PC-9 (cell line): ENCODE data around the gene TMOD1. TPM values are rescaled to one million over a fixed set of nuclear protein-coding genes. Genes with fewer than 3 reads are reported as not detected.

ENCODE experiments used
- BruUV-seq: library from RNA; stranded (reverse); fragments of 400-500 nt; replicated peaks from 2 replicates; lab custom pipeline; 2021; lab: Mats Ljungman, UMichigan
- CTCF ChIA-PET: fragments of 300-600 bp; sonication (Branson Sonifier 250); formaldehyde crosslinking; loops from one replicate; lab custom pipeline; 2022; ENCODE audit warnings: antibody characterized with exemption; lab: Charles Lee
- POLR2A ChIA-PET: fragments of 300-600 bp; sonication (Branson Sonifier 250); formaldehyde crosslinking; loops from one replicate; lab custom pipeline; 2022; ENCODE audit warnings: antibody characterized with exemption; ENCODE audit not compliant: unreplicated experiment; lab: Charles Lee
- DNase-seq, 2 experiments: peaks; one replicate each; pipeline versions ENCODE4 v3.0.0 to v3.0.0-alpha.2; 2015 to 2022; ENCODE audit warnings: mixed read lengths in 1 of 2
- H2AFZ ChIP-seq: fragments of 200-600 bp; sonication (generic); 2 replicates; pipeline ENCODE4 v1.8.1; 2017; ENCODE audit warnings: antibody characterized with exemption
- H3F3A ChIP-seq: fragments of 200-600 bp; sonication (generic); 2 replicates; pipeline ENCODE4 v1.8.1; 2017; ENCODE audit warnings: antibody characterized with exemption, mild to moderate bottlenecking, low read depth; ENCODE audit not compliant: insufficient read depth
- H3K27ac ChIP-seq: fragments of 200-600 bp; sonication (generic); 2 replicates; pipeline ENCODE4 v1.6.1; 2016; ENCODE audit warnings: mixed run types
- H3K27me3 ChIP-seq: fragments of 200-600 bp; sonication (generic); 2 replicates; pipeline ENCODE4 v1.6.1; 2016; ENCODE audit warnings: low read depth, mixed run types; ENCODE audit not compliant: insufficient read depth
- H3K36me3 ChIP-seq: fragments of 200-600 bp; sonication (generic); 2 replicates; pipeline ENCODE4 v1.6.1; 2016; ENCODE audit warnings: low read depth, mixed run types
- H3K4me1 ChIP-seq: fragments of 200-600 bp; sonication (generic); replicated peaks from 2 replicates; pipeline ENCODE4 v1.6.1; 2016; ENCODE audit warnings: mixed run types; ENCODE audit not compliant: insufficient read depth
- H3K4me2 ChIP-seq: fragments of 200-600 bp; sonication (generic); 2 replicates; pipeline ENCODE4 v1.6.1; 2017; ENCODE audit warnings: mixed run types
- H3K4me3 ChIP-seq: fragments of 200-600 bp; sonication (generic); 2 replicates; pipeline ENCODE4 v1.6.1; 2016; ENCODE audit warnings: mixed run types
- H3K79me2 ChIP-seq: fragments of 200-600 bp; sonication (generic); 2 replicates; pipeline ENCODE4 v1.6.1; 2017; ENCODE audit warnings: low read depth, mixed run types
- H3K9me2 ChIP-seq: fragments of 200-600 bp; sonication (generic); 2 replicates; pipeline ENCODE4 v1.8.1; 2017; ENCODE audit warnings: mild to moderate bottlenecking; ENCODE audit not compliant: insufficient read depth
- H3K9me3 ChIP-seq: fragments of 200-600 bp; sonication (generic); 2 replicates; pipeline ENCODE4 v1.8.1; 2016; ENCODE audit warnings: low read depth; ENCODE audit not compliant: insufficient read depth
- H4K20me1 ChIP-seq: fragments of 200-600 bp; sonication (generic); 2 replicates; pipeline ENCODE4 v1.8.1; 2017; ENCODE audit not compliant: insufficient read depth
- EZH2 ChIP-seq: fragments of 200-600 bp; sonication (generic); IDR thresholded peaks from 2 replicates; pipeline ENCODE4 v1.8.0; 2017; ENCODE audit warnings: antibody characterized with exemption, low read depth
- intact Hi-C: fragments of 100-400 bp; cut with micrococcal nuclease; formaldehyde crosslinking; loops from one replicate; pipeline ENCODE4 v1.10.0; 2022; ENCODE audit not compliant: unreplicated experiment
- total RNA-seq: library from RNA; stranded (reverse); gene quantifications from 2 replicates; pipeline ENCODE4 v1.2.3, GENCODE V29; 2021
- TF ChIP-seq, protein P1 (sequence below): fragments of 200-600 bp; sonication (generic); conservative IDR thresholded peaks from 2 replicates; pipeline ENCODE4 v1.6.1; 2017; ENCODE audit warnings: mixed run types, antibody characterized with exemption, mild to moderate bottlenecking, moderate library complexity

The TMOD1 gene
- total RNA-seq, 1 experiment from 2014 or later: 6.8 TPM

DNA sequence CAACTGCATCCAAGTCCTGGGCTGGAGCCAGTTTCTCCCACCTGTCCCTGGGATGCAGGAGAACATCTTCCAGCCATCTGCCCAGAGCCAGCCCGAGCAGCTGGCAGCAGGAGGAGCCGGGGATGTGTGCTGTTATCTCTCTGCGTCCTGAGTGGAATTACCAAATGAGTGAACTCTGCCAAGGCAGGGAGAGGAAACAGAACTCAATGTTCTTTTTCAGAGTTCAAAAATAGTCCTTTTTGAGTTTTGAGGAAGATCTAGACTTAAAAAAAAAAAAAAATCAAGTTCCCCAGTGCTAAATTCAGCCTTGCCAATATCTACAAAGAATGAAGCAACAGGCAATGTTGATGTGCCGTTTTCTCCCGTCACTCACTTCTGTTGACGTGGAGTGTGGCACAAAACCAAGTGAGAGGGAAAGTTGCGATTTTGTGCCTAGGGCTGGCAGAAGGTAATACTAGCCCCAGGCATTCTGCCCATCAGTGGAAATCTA is 56.2 kb downstream of the TMOD1 start:
- Histone ChIP-seq H3K36me3 (no peaks in the 10 kb centered on the region), H3K27ac (no peak overlapping the region), H3F3A (no peaks in the 10 kb centered on the region), H3K4me3 (no peak overlapping the region), H3K27me3 (no peaks in the 10 kb centered on the region), H3K79me2 (no peaks in the 10 kb centered on the region), H4K20me1 (no peaks in the 10 kb centered on the region), H3K9me2 (no peaks in the 10 kb centered on the region), H3K4me1 (no peaks in the 10 kb centered on the region), H3K9me3 (no peaks in the 10 kb centered on the region), H2AFZ (no peak overlapping the region), H3K4me2 (no peak overlapping the region)
- TF ChIP-seq EZH2: no peak
- TF ChIP-seq, protein P1, sequence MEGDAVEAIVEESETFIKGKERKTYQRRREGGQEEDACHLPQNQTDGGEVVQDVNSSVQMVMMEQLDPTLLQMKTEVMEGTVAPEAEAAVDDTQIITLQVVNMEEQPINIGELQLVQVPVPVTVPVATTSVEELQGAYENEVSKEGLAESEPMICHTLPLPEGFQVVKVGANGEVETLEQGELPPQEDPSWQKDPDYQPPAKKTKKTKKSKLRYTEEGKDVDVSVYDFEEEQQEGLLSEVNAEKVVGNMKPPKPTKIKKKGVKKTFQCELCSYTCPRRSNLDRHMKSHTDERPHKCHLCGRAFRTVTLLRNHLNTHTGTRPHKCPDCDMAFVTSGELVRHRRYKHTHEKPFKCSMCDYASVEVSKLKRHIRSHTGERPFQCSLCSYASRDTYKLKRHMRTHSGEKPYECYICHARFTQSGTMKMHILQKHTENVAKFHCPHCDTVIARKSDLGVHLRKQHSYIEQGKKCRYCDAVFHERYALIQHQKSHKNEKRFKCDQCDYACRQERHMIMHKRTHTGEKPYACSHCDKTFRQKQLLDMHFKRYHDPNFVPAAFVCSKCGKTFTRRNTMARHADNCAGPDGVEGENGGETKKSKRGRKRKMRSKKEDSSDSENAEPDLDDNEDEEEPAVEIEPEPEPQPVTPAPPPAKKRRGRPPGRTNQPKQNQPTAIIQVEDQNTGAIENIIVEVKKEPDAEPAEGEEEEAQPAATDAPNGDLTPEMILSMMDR: no peak
- ChIA-PET POLR2A (no interaction called here), CTCF (interaction anchor here (0.7 kb wide), 1 partner anchor 42 kb away, joined by 4 read pairs; no protein-coding TSS in a partner anchor)
- no TSS peak for BruUV-seq
- intact Hi-C loops: no loop called here
- no peak for DNase-seq

DNA sequence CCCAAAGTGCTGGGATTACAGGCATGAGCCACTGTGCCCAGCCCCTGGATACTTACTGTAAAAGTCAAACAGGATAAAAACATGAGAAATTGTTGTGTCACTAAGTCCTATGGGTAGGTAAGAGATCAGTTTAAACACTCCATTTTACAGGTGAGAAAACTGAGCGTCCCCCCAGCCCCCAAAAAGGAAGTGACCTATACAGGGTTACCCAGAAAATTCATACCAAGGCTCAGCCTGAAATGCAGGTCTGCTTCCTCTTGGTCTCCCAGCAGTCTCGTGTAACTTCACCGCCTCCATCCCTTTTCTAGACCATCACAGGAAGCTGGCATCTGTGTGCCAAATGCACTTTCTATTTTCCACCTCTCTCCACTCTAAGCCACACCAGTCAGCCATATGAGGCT is 57.2 kb downstream of the TMOD1 start:
- POLR2A ChIA-PET: no interaction called here
- Histone ChIP-seq H3K27ac (no peak overlapping the region), H3K9me2 (no peaks in the 10 kb centered on the region), H3K4me1 (no peaks in the 10 kb centered on the region), H3K27me3 (no peaks in the 10 kb centered on the region), H3K4me3 (no peak overlapping the region), H3K9me3 (no peaks in the 10 kb centered on the region), H3K79me2 (no peaks in the 10 kb centered on the region), H3F3A (no peaks in the 10 kb centered on the region), H2AFZ (no peak overlapping the region), H3K4me2 (no peak overlapping the region), H3K36me3 (no peaks in the 10 kb centered on the region), H4K20me1 (no peaks in the 10 kb centered on the region)
- intact Hi-C loops: no loop called here
- no TSS peak for BruUV-seq
- CTCF ChIA-PET: interaction anchor here (0.7 kb wide), 1 partner anchor 34 kb away, joined by 13 read pairs; no protein-coding TSS in a partner anchor
- TF ChIP-seq, protein P1: no peak
- no peak for TF ChIP-seq EZH2
- DNase-seq: no peak

DNA sequence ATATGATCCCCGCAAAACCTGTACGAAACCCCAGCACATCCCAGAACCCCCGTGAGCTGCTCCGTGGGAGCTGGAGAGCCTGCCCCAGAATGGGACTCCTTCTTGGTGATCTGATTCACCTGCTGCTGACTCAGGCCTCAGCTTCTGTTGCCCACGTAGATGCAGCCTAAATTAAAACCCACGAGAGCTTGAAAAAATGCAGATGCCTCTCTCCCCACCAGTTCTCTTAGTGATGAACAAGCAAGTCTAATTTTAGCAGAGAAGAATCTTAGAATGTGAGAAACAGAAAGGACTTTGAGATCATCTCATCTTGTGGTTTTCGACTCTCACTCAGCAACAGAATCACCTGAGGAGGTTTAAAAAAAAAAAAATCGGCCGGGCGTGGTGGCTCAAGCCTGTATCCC is 57.6 kb downstream of the TMOD1 start:
- no peak for DNase-seq
- no peaks in the 10 kb centered on the region for H3K36me3 ChIP-seq

More for the DNA sequence above, 57.6 kb downstream of the TMOD1 start:
- H4K20me1 ChIP-seq: no peaks in the 10 kb centered on the region
- H2AFZ ChIP-seq: no peak overlapping the region
- H3K27ac ChIP-seq: no peak overlapping the region
- no peak overlapping the region for H3K4me2 ChIP-seq
- CTCF ChIA-PET: interaction anchor here (0.7 kb wide), 1 partner anchor 34 kb away, joined by 13 read pairs; no protein-coding TSS in a partner anchor
- POLR2A ChIA-PET: no interaction called here
- H3K9me3 ChIP-seq: no peaks in the 10 kb centered on the region
- no TSS peak for BruUV-seq
- no peak overlapping the region for H3K4me3 ChIP-seq
- no peaks in the 10 kb centered on the region for H3F3A ChIP-seq
- no peaks in the 10 kb centered on the region for H3K27me3 ChIP-seq
- H3K4me1 ChIP-seq: no peaks in the 10 kb centered on the region
- intact Hi-C loops: no loop called here
- no peaks in the 10 kb centered on the region for H3K9me2 ChIP-seq
- H3K79me2 ChIP-seq: no peaks in the 10 kb centered on the region
- TF ChIP-seq, protein P1: no peak
- TF ChIP-seq EZH2: no peak
